22Rv1 (cell line): ENCODE data around the gene FGFR2.

Source experiments
- ZFX ChIP-seq: fragments of 450-650 bp; IDR thresholded peaks from 2 replicates; pipeline ENCODE4 v1.6.1; 2017; ENCODE audit warnings: antibody characterized with exemption, borderline replicate concordance
- TF ChIP-seq, protein P1 (sequence below): fragments of 450-650 bp; IDR thresholded peaks from 2 replicates; pipeline ENCODE4 v1.5.1; 2017; ENCODE audit warnings: mild to moderate bottlenecking

DNA sequence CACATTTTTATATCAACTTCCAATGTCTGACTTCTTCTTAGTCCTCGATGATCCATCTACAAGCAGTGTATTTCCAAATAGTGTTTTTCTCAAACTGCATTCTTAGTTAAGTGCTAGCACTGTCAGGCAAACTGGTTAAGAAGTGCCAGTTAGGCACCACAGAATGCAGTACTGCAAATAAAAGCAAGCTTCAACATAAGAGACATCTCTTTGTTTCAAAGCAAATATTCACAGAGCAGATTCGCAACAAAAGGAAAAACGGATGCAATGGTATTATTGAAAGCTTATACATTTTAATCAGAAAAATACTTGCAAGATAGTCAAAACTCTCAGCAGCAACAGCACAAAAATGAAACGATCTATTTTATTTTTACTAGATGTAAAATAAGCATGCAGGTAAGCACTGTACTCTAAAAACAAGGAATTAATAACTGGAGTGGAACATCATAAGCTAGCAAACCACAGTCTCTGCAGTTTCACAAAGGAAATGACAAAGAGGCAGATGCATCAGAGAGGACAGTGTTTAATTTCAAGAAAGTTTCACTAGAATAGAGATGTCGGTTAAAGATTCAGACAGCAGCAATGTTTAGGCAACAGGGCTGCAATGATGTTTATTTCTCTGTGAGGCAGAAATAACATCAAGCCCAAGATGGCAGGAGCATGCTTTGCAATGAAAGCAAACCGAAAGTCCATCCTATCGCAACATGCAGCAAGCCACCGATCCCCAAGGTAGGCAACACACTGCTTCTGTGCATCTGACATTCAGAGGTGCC is 82.0 kb downstream of the FGFR2 start:
- TF ChIP-seq, protein P1, sequence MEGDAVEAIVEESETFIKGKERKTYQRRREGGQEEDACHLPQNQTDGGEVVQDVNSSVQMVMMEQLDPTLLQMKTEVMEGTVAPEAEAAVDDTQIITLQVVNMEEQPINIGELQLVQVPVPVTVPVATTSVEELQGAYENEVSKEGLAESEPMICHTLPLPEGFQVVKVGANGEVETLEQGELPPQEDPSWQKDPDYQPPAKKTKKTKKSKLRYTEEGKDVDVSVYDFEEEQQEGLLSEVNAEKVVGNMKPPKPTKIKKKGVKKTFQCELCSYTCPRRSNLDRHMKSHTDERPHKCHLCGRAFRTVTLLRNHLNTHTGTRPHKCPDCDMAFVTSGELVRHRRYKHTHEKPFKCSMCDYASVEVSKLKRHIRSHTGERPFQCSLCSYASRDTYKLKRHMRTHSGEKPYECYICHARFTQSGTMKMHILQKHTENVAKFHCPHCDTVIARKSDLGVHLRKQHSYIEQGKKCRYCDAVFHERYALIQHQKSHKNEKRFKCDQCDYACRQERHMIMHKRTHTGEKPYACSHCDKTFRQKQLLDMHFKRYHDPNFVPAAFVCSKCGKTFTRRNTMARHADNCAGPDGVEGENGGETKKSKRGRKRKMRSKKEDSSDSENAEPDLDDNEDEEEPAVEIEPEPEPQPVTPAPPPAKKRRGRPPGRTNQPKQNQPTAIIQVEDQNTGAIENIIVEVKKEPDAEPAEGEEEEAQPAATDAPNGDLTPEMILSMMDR: no peak
- no peak for TF ChIP-seq ZFX
